ENCODE measurements around the gene PPP1R36. TPM values are rescaled to one million over a fixed set of nuclear protein-coding genes. Genes with fewer than 3 reads are reported as not detected.

The PPP1R36 gene
- total RNA-seq, 2 experiments from 2014 or later, result 0.29 TPM; not detected in 1

GRCh38 chr14:64581817-64582216 lies 32.1 kb downstream of the PPP1R36 start:
- Mint-ChIP-seq H3K27ac (no peak overlapping the region), H3K27me3 (no peaks in the 10 kb centered on the region), H3K4me3 (no peak overlapping the region), H3K36me3 (ENCODE audit: low read depth) (no peaks in the 10 kb centered on the region), H3K4me1 (ENCODE audit: low read depth) (no peaks in the 10 kb centered on the region), H3K9me3 (no peaks in the 10 kb centered on the region)
- TF ChIP-seq CTCF (IDR thresholded peaks at IDR 0.05), result no peak
- POLR2A ChIA-PET, result no interaction called here
- intact Hi-C loops (cut with micrococcal nuclease), result no loop called here
- CTCF ChIA-PET, result interaction anchor here (1.6 kb wide), 1 partner anchor 55 kb away, joined by 6 read pairs; no protein-coding TSS in a partner anchor
- no peak for DNase-seq
- ATAC-seq, result no peak

- Mint-ChIP-seq H3K4me1 (ENCODE audit: low read depth) (no peaks in the 10 kb centered on the region), H3K27ac (no peak overlapping the region), H3K36me3 (ENCODE audit: low read depth) (no peaks in the 10 kb centered on the region), H3K27me3 (no peaks in the 10 kb centered on the region), H3K9me3 (no peaks in the 10 kb centered on the region), H3K4me3 (no peak overlapping the region)
- CTCF ChIA-PET, result no interaction called here
- intact Hi-C loops (cut with micrococcal nuclease), result no loop called here
- DNase-seq, result no peak
- POLR2A ChIA-PET, result no interaction called here
- no peak for TF ChIP-seq CTCF (IDR thresholded peaks at IDR 0.05)
- no peak for ATAC-seq
These were observed 34.4 kb downstream of the PPP1R36 start for GRCh38 chr14:64584190-64584589.

GRCh38 chr14:64591809-64592208 lies 42.0 kb downstream of the PPP1R36 start:
- POLR2A ChIA-PET, result no interaction called here
- CTCF ChIA-PET, result interaction anchor here (1.0 kb wide), 1 partner anchor 45 kb away, joined by 3 read pairs; no protein-coding TSS in a partner anchor
- H3K4me1 Mint-ChIP-seq (ENCODE audit: low read depth), result no peaks in the 10 kb centered on the region
- no peak overlapping the region for H3K4me3 Mint-ChIP-seq
- DNase-seq, result no peak
- no peak overlapping the region for H3K27ac Mint-ChIP-seq
- no peaks in the 10 kb centered on the region for H3K27me3 Mint-ChIP-seq
- no peak for ATAC-seq
- intact Hi-C loops (cut with micrococcal nuclease), result no loop called here
- no peaks in the 10 kb centered on the region for H3K9me3 Mint-ChIP-seq
- no peak for TF ChIP-seq CTCF (IDR thresholded peaks at IDR 0.05)
- H3K36me3 Mint-ChIP-seq (ENCODE audit: low read depth), result no peaks in the 10 kb centered on the region

- CTCF ChIA-PET, result no interaction called here
- Mint-ChIP-seq H3K9me3 (no peaks in the 10 kb centered on the region), H3K36me3 (ENCODE audit: low read depth) (no peaks in the 10 kb centered on the region), H3K27ac (no peak overlapping the region), H3K27me3 (no peaks in the 10 kb centered on the region), H3K4me3 (no peak overlapping the region), H3K4me1 (ENCODE audit: low read depth) (no peaks in the 10 kb centered on the region)
- TF ChIP-seq CTCF (IDR thresholded peaks at IDR 0.05), result no peak
- intact Hi-C loops (cut with micrococcal nuclease), result no loop called here
- POLR2A ChIA-PET, result no interaction called here
- DNase-seq (no peak), ATAC-seq (no peak)
These were observed 44.7 kb downstream of the PPP1R36 start for GRCh38 chr14:64594438-64594837.

- Mint-ChIP-seq H3K36me3 (ENCODE audit: low read depth) (no peaks in the 10 kb centered on the region), H3K4me3 (no peak overlapping the region), H3K9me3 (no peaks in the 10 kb centered on the region), H3K4me1 (ENCODE audit: low read depth) (no peaks in the 10 kb centered on the region), H3K27ac (no peak overlapping the region), H3K27me3 (peaks cover 11% of the 10 kb centered on the region)
- no peak for DNase-seq
- peak; percentile 47 for ATAC-seq
- ChIA-PET CTCF (interaction anchor here (1.5 kb wide), 1 partner anchor 8 kb away, joined by 3 read pairs; no protein-coding TSS in a partner anchor), POLR2A (interaction anchor here (1.5 kb wide), 1 partner anchor 10 kb away, joined by 6 read pairs; no protein-coding TSS in a partner anchor)
- intact Hi-C loops (cut with micrococcal nuclease), result no loop called here
- TF ChIP-seq CTCF (IDR thresholded peaks at IDR 0.05), result no peak
These were observed 48.6 kb downstream of the PPP1R36 start for GRCh38 chr14:64598404-64598803.
